ENCODE results near the gene GABBR2.

- TF ChIP-seq CTCF (IDR thresholded peaks at IDR 0.05), result no peak
- no peak for TF ChIP-seq POLR2A (IDR thresholded peaks at IDR 0.05; ENCODE audit: low read depth)
- no peak for TF ChIP-seq POLR2AphosphoS5 (IDR thresholded peaks at IDR 0.05)
- no peak for TF ChIP-seq EP300 (IDR thresholded peaks at IDR 0.05)
These were observed 329.2 kb downstream of the GABBR2 start for GRCh38 chr9:98379572-98379971.
